Activated T-helper 17 cell treated with anti-CD3 and anti-CD28 coated beads, Interleukin-2, amount 50 U/mL, for 72 hours (primary cell): ENCODE data around the gene GPR17. TPM values are rescaled to one million over a fixed set of nuclear protein-coding genes. Genes with fewer than 3 reads are reported as not detected.

Experiments
- ATAC-seq: fragments of 150-1000 bp; cut with Tn5 transposase; replicated peaks from 2 replicates; pipeline ENCODE4 v1.10.0; 2021; ENCODE audit warnings: mild to moderate bottlenecking, moderate library complexity
- H3K27ac Mint-ChIP-seq: one replicate; pipeline ENCODE4 v1.8.0; 2022; ENCODE audit warnings: mixed read lengths
- H3K27me3 Mint-ChIP-seq: one replicate; pipeline ENCODE4 v1.8.0; 2022; ENCODE audit warnings: mixed read lengths
- H3K36me3 Mint-ChIP-seq: one replicate; pipeline ENCODE4 v1.8.0; 2022; ENCODE audit warnings: low read depth, mild to moderate bottlenecking, mixed read lengths
- H3K4me1 Mint-ChIP-seq: one replicate; pipeline ENCODE4 v1.8.0; 2022; ENCODE audit warnings: mixed read lengths
- H3K4me3 Mint-ChIP-seq: one replicate; pipeline ENCODE4 v1.8.0; 2022; ENCODE audit warnings: mild to moderate bottlenecking, mixed read lengths
- H3K9me3 Mint-ChIP-seq: one replicate; pipeline ENCODE4 v1.8.0; 2022; ENCODE audit warnings: mixed read lengths
- total RNA-seq, 2 donors: library from RNA; stranded (reverse); gene quantifications; one replicate each; pipeline ENCODE4 v1.2.3, GENCODE V29; 2022

The GPR17 gene
- total RNA-seq, 2 donors from 2014 or later: not detected

DNA sequence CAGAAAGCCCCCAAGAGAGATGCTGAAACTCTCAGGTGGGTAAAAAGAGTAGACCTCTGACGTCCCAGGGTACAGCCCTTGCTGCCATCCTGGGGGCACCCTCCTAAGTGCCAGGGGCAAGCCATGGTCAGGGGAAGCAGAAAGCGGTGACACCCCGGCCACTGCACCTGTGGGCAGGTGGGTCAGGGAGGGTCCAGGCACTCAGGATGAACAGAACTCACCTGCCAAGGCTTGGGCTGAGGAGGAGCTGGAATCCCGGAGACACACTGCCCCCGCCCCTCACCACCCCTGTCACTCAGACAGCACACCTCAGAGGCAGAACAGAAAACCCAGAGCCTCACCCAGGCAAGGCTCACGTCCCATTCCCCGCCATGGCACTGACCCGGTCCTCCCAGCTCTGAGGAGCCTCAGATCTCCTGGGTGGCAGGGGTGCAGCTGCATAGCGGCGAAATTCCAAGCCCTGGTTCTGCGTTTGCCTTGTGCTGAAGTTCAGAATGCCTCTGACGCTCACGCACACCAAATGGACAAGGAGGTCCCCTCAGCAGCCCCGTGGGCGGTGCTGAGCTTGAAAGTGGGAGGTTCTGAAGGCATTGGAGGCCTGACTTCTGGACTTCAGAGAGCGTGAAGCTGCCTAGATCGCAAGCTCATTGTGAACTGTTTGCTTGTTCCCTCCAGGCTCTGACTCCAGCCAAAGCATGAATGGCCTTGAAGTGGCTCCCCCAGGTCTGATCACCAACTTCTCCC lies 4.3 kb downstream of the GPR17 start:
- Mint-ChIP-seq H3K9me3 (no peaks in the 10 kb centered on the region), H3K4me3 (no peak overlapping the region), H3K4me1 (peaks cover 4% of the 10 kb centered on the region), H3K36me3 (no peaks in the 10 kb centered on the region), H3K27me3 (no peaks in the 10 kb centered on the region), H3K27ac (no peak overlapping the region)
- no peak for ATAC-seq

DNA sequence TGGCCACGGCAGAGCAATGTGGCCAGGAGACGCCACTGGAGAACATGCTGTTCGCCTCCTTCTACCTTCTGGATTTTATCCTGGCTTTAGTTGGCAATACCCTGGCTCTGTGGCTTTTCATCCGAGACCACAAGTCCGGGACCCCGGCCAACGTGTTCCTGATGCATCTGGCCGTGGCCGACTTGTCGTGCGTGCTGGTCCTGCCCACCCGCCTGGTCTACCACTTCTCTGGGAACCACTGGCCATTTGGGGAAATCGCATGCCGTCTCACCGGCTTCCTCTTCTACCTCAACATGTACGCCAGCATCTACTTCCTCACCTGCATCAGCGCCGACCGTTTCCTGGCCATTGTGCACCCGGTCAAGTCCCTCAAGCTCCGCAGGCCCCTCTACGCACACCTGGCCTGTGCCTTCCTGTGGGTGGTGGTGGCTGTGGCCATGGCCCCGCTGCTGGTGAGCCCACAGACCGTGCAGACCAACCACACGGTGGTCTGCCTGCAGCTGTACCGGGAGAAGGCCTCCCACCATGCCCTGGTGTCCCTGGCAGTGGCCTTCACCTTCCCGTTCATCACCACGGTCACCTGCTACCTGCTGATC lies 4.9 kb downstream of the GPR17 start:
- Mint-ChIP-seq H3K27me3 (no peaks in the 10 kb centered on the region), H3K27ac (no peak overlapping the region), H3K9me3 (no peaks in the 10 kb centered on the region), H3K4me3 (no peak overlapping the region), H3K36me3 (no peaks in the 10 kb centered on the region), H3K4me1 (peaks cover 4% of the 10 kb centered on the region)
- no peak for ATAC-seq

DNA sequence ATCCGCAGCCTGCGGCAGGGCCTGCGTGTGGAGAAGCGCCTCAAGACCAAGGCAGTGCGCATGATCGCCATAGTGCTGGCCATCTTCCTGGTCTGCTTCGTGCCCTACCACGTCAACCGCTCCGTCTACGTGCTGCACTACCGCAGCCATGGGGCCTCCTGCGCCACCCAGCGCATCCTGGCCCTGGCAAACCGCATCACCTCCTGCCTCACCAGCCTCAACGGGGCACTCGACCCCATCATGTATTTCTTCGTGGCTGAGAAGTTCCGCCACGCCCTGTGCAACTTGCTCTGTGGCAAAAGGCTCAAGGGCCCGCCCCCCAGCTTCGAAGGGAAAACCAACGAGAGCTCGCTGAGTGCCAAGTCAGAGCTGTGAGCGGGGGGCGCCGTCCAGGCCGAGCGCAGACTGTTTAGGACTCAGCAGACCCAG lies 5.4 kb downstream of the GPR17 start:
- Mint-ChIP-seq H3K4me3 (no peak overlapping the region), H3K9me3 (no peaks in the 10 kb centered on the region), H3K4me1 (peaks cover 4% of the 10 kb centered on the region), H3K27me3 (no peaks in the 10 kb centered on the region), H3K27ac (no peak overlapping the region), H3K36me3 (no peaks in the 10 kb centered on the region)
- no peak for ATAC-seq

DNA sequence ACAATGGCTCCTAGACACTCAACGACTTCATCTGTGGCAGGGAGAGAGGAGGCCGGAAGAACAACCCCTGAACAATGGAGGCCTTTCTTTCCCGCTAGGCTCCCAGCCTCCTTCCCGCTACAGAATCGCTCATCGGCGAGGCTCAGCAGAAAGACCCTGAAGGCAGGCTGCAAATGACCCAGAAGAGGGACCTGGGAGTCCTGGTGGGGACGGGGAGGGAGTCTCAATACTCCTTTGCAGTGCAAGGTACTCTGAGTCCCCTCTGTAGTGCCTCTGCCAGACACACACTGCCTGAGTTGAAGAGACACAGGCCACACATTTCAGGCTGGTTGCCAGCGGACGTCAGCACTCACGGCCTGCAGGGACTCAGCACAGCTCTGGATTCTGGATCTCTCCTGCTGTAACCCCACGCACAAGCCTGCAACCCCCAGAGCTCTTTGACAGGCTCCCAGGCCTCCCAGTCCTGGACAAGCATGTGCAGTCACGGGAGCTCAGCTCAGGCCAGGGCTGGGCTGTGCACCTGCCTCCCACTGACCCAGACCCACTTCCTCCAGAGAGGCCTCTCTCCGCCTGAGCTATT lies 6.1 kb downstream of the GPR17 start:
- Mint-ChIP-seq H3K27me3 (no peaks in the 10 kb centered on the region), H3K36me3 (no peaks in the 10 kb centered on the region), H3K4me3 (no peak overlapping the region), H3K4me1 (peaks cover 4% of the 10 kb centered on the region), H3K9me3 (no peaks in the 10 kb centered on the region), H3K27ac (no peak overlapping the region)
- no peak for ATAC-seq

DNA sequence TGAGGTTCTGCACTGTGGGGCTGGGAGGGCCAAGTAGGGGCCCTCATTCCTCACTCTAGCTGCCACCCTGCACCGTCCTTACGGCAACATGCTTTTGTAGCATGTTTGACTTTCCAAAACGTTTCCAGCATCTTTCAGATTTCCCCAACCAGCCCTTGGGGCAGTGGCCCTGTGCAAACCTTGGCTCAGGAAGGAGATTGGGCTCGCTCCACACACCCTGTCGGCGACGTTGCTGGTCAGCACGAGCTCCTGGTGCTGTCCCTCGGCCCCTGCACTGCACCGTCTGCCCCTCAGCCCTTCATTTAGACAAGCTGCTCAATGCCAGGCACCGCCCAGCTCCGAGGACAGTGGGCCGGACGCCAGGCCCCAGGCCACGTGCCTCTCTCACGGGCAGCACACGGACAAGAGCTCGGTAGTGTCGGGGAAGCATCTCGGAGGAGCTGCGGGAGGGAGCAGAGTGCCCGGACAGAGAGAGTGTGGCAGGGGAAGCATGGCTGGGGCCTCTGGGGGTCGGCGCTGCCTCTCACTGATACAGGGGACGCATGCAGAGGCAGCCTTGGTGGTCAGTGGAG lies 6.9 kb downstream of the GPR17 start:
- Mint-ChIP-seq H3K27ac (no peak overlapping the region), H3K4me3 (no peak overlapping the region), H3K9me3 (no peaks in the 10 kb centered on the region), H3K36me3 (no peaks in the 10 kb centered on the region), H3K27me3 (no peaks in the 10 kb centered on the region), H3K4me1 (peaks cover 4% of the 10 kb centered on the region)
- ATAC-seq: no peak

DNA sequence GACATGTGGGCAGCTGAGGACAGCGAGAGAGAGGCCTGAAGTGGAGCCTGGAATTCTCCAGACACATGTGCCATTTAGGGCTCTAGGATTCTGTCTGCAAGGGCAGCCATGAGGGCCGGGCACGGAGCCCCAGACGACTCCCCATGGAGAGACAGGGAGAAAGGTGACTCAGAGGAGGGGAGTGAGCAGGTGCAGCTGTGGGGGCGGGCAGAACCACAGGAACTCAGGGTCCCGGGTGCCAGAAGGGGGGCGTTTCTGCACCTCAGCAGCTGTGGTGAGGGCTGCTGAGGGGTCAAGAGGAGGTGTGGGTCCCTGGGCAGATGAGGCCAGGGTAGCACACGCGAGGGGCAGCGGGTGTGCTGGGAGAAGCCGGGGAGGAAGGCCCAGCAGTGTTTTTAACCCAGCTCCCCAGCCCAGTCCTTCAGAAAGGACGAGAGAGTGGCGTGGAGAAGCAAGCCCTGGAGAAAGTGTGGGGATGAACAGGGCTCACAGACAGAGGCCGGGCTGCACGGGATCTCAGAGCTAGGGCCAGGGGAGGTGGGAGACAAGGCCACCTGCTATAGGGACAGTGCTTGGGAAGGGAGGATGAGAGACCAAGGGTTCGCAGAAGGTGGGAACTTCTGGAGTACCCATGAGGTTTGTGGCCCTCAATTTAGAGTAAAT lies 7.6 kb downstream of the GPR17 start:
- ATAC-seq: no peak
- Mint-ChIP-seq H3K9me3 (no peaks in the 10 kb centered on the region), H3K36me3 (no peaks in the 10 kb centered on the region), H3K27me3 (no peaks in the 10 kb centered on the region), H3K4me1 (peaks cover 4% of the 10 kb centered on the region), H3K4me3 (no peak overlapping the region), H3K27ac (no peak overlapping the region)

DNA sequence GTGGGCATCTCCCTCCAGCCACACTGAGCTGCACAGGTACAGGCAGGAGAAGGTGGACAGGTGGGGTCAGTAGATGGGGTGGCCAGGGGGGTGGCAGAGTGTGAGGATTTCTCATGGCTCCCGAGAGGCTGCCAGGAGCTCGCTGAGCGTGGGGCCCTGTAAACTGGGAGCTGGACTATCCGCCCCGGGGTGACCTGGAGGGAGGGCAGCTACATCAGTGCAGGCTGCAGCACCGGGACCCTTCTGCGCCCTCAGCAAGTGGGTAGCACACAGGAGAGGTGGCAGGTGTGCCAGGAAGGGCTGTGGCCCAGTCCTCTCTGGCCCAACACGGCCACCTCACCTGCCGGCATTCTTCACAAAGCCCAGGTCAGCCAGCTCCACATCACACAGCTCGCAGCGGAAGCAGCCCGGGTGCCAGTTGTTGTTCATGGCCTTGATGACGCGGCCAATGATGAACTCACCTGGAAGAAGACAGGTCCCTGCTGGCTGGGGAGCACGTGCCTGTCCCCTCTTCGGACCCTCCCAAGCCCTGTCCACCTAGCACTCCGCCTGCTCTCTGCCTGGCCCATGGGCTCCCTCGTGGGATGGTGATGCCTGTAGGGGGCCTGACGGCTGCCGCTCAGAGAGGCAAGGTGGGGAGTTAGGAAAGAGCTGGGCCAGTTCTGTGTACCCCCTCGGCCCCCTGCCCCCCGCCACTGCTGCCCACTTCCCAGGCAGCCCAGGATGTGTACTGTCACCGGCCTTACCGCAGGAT lies 8.3 kb downstream of the GPR17 start:
- Mint-ChIP-seq H3K27me3 (no peaks in the 10 kb centered on the region), H3K36me3 (no peaks in the 10 kb centered on the region), H3K4me3 (no peak overlapping the region), H3K9me3 (no peaks in the 10 kb centered on the region), H3K27ac (no peak overlapping the region), H3K4me1 (peaks cover 4% of the 10 kb centered on the region)
- no peak for ATAC-seq

DNA sequence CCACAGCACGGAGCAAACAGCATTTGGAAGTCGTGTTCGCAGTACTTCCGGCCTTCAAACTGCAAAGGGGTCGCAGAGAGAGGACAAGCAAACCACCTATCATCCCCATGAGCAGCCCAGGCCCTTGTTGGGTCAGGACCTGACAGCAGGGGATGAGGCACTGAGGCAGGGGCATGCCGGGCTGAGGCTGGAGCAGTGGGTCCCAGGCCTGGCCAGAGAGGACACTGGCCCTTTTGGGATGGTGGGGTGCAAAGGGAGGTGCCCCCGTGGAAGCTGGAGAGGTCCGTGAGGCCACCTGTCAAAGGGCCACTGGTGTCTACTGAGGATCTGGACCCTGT lies 8.9 kb downstream of the GPR17 start:
- ATAC-seq: no peak
- H3K9me3 Mint-ChIP-seq: no peaks in the 10 kb centered on the region
- H3K4me3 Mint-ChIP-seq: no peak overlapping the region
- H3K27ac Mint-ChIP-seq: no peak overlapping the region
- no peaks in the 10 kb centered on the region for H3K27me3 Mint-ChIP-seq
- H3K36me3 Mint-ChIP-seq: no peaks in the 10 kb centered on the region
- H3K4me1 Mint-ChIP-seq: no peaks in the 10 kb centered on the region

DNA sequence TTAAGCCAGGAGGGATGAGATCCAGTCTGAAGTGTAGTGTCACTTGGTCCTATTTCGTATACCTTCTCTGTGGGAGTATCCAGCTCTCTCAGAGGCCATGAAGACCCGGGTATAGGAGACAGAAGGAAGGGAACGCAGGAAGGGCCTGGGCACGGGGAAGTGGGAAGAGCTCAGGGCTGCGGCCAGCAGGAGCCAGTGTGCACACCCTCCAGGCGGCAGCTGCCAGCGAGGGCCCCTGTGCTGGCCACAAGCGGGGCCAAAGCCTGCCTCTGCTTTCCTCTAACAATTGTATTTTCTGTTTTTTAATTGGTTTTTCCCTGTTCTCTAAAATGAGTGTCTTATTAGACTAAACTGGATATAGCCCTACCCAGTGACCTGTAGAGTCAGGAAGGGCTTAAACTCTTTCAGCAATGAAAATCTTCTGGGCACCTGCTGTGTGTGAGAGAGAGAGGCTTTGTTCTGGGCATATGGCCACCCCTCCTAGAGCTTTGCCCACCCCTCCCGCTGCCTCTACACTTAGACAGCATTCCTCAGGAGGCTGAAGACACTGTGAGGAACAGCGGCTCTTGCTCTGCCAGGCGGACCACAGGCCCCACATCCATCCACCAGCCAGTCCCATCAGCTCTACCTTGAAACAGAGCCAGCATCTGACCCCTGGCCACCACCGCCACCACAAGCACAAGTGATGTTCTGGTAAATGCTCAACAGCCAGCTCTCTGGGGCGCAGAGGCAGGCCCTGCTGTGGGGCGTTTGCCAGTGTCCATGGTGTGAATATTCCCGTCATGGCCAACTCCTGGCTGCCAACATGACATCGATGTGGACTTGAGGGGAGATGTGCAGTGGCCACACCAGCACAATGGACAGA lies 9.5 kb downstream of the GPR17 start:
- no peak overlapping the region for H3K27ac Mint-ChIP-seq

DNA sequence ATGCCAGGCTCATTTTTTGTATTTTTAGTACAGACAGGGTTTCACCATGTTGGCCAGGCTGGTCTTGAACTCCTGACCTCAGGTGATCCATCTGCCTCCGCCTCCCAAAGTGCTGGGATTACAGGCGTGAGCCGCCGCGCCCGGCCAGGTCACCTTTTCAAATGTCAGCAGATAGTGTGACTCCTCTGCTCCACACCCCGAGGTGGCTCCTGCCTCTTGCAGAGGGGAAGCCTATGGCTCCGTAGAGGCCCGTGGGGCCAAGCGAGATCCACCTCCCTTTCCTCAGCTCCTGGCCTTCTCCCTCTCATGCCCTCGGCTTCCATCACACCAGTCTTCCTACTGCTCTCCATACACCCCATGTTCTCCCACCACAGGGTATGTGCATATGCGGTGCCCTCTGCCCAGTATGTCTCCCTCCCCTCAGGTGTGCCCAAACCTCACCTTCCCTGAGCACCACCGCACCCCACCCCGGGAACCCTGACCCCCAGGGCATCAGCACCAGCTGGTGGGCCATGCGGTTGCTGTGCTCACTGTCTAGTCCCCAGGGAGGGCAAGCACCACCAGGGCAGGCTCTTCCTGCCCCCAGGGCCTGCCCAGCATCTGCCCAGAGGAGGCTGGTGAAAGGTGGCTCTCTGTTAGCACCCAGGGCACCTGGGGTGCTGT lies 10.7 kb downstream of the GPR17 start:
- ATAC-seq: no peak
- Mint-ChIP-seq H3K9me3 (no peaks in the 10 kb centered on the region), H3K4me1 (no peaks in the 10 kb centered on the region), H3K36me3 (no peaks in the 10 kb centered on the region), H3K27me3 (peaks cover 10% of the 10 kb centered on the region), H3K4me3 (no peak overlapping the region), H3K27ac (no peak overlapping the region)

More for the DNA sequence above, 9.5 kb downstream of the GPR17 start:
- Mint-ChIP-seq H3K4me3 (no peak overlapping the region), H3K4me1 (no peaks in the 10 kb centered on the region), H3K27me3 (no peaks in the 10 kb centered on the region), H3K36me3 (no peaks in the 10 kb centered on the region), H3K9me3 (no peaks in the 10 kb centered on the region)
- no peak for ATAC-seq

DNA sequence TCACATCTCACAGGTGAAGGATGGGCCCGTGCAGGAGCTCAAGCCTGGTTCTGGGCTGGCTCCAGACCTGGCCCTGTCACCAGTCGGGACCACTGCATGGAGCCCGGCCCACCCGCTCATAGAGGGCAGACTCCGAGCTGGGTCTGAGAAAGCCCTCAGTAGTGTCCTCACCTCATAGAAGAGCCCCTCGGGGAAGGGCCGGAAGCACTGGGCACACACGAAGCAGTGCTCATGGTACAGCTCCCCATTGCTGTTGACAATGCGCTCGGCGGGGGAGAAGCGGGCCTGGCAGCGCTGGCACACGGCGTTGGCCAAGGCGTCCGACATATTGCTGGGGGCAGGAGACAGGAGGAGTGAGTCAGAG lies 11.3 kb downstream of the GPR17 start:
- Mint-ChIP-seq H3K9me3 (no peaks in the 10 kb centered on the region), H3K36me3 (no peaks in the 10 kb centered on the region), H3K4me3 (no peak overlapping the region), H3K4me1 (no peaks in the 10 kb centered on the region), H3K27me3 (peaks cover 13% of the 10 kb centered on the region), H3K27ac (no peak overlapping the region)
- no peak for ATAC-seq

DNA sequence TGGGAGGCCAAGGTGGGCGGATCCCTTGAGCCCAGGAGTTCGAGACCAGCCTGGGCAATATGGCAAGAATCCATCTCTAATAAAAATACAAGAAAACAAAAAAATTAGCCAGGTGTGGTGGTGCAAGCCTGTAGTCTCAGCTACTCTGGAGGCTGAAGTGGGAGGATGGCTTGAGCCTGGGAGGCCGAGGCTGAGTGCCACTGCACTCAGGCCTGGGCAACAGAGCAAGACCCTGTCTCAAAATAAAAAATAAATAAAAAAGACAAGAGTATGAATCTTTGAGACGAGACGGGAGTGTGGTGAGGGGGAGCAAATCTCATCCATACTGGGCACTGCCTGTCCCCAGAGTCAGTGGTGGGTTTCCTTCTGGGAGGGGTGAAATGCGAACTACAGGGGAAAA lies 12.2 kb downstream of the GPR17 start:
- H3K9me3 Mint-ChIP-seq: no peaks in the 10 kb centered on the region
- H3K27ac Mint-ChIP-seq: no peak overlapping the region
- no peaks in the 10 kb centered on the region for H3K4me1 Mint-ChIP-seq
- H3K4me3 Mint-ChIP-seq: no peak overlapping the region
- H3K36me3 Mint-ChIP-seq: no peaks in the 10 kb centered on the region
- ATAC-seq: no peak
- H3K27me3 Mint-ChIP-seq: peaks cover 15% of the 10 kb centered on the region
